Epithelial cell of esophagus (primary cell): Measurements from ENCODE around the gene MED4.

Experiments
- DNase-seq: peaks from one replicate; pipeline ENCODE4 v3.0.0; 2010; ENCODE audit warnings: low read depth
- H3K4me3 ChIP-seq: 2 replicates; pipeline ENCODE4 v1.5.1; 2011; ENCODE audit warnings: mild to moderate bottlenecking, low read length, control low read depth
- CTCF ChIP-seq: IDR thresholded peaks from 2 replicates; pipeline ENCODE4 v1.5.1; 2011; ENCODE audit warnings: low read depth, mild to moderate bottlenecking, low read length, control low read depth, inconsistent platforms; ENCODE audit not compliant: insufficient read depth; ENCODE audit errors: missing control alignments

The MED4 gene, protein sequence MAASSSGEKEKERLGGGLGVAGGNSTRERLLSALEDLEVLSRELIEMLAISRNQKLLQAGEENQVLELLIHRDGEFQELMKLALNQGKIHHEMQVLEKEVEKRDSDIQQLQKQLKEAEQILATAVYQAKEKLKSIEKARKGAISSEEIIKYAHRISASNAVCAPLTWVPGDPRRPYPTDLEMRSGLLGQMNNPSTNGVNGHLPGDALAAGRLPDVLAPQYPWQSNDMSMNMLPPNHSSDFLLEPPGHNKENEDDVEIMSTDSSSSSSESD

DNA sequence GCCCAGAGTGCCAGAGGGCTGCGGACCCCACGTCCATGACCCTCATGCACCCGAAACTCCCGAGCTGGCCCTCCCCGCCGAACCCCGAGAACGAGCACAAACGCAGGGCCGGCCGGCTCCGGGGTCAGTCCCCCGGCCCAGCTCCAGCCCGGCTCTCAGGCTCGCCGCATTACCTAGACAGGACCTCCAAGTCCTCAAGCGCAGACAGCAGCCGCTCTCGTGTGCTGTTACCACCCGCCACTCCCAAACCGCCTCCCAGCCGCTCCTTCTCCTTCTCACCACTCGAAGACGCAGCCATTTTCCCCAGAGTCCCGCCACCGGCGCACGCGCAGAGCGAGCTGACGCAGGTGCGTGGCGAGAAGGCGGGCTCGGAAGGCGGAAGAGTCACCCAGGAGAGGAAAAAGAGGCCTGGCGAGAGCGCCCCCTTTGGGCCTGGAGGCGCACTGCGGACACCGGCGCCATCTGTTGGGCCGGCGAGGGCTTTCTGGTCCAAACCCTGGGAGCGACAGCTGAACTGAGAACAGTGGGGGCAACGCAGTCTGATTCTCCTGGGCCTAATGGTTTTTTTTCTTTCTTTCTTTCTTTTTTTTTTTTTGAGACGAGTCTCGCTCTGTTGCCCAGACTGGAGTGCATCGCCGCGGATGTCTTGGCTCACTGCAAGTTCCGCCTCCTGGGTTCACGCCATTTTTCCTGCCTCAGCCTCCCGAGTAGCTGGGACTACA lies at the start of gene MED4:
TSS of gene MED4 (minus strand) at position 324 of the 722 bp plus-strand sequence. CDS start at position 298, 26 bp downstream.
- H3K4me3 ChIP-seq, result peak within 1 kb of the TSS; percentile 96
- DNase-seq, result peak; percentile 96
- peak; percentile 98 for TF ChIP-seq CTCF

- H3K4me3 ChIP-seq, result no peak overlapping the region
- TF ChIP-seq CTCF, result no peak
- DNase-seq, result no peak
Measured at GRCh38 chr13:48144413-48145035, 49.6 kb upstream of the MED4 start.

- DNase-seq, result no peak
- TF ChIP-seq CTCF, result no peak
- H3K4me3 ChIP-seq, result no peak overlapping the region
Measured at GRCh38 chr13:48142436-48142835, 47.5 kb upstream of the MED4 start.

DNA sequence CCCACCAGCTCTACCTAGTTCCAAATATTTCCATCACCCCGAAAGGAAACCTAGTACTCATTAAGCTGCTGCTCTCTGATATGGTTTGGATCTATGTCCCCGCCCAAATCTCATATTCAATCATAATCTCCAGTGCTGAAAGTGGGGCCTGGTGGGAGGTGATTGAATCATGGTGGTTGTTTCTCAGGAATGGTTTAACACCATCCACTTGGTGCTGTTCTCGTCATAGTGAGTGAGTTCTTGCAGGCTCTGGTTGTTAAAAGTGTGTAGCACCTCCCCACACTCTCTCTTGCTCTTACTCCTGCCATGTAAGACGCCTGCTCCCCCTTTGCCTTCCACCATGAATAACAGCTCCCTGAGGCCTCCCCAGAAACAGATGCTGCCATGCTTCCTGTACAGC lies 43.4 kb upstream of the MED4 start:
- no peak for DNase-seq
- no peak overlapping the region for H3K4me3 ChIP-seq
- TF ChIP-seq CTCF, result no peak

DNA sequence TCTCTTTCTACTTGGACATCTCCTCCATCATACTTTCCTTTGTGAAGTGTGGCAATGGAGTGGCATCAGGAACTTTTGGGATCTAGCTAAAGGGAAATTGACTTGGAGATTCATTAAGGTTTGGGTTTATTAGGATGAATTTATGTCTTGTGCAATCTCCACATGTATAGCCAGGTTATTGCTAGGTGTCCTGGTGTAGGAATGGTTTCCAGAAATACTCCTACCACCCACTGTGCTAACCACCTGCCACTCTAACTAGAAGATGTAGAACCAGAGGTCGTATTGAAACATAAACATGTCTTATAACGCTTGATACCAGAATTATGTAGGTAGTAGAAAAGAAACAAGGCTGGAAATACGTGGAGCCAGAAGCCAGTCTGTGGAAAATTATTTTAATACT lies 38.1 kb upstream of the MED4 start:
- no peak overlapping the region for H3K4me3 ChIP-seq
- TF ChIP-seq CTCF, result no peak
- DNase-seq, result no peak

- DNase-seq, result peak; percentile 68
- no peak for TF ChIP-seq CTCF
- H3K4me3 ChIP-seq, result no peak overlapping the region
Measured at GRCh38 chr13:48131533-48131932, 36.6 kb upstream of the MED4 start.
